GM19372 (cell line): ENCODE data around the gene SLC35E3.
A peak's percentile ranks its signal among the peaks of the same experiment; 100 is the strongest.
"Not testable (repeated sequence)": the region's sequence is repeated elsewhere in the genome, so short reads cannot be mapped to it uniquely, and the experiment has no call there.

Source experiments
- ATAC-seq: cut with Tn5 transposase; IDR thresholded peaks from one replicate; pipeline ENCODE4 v1.9.1; 2021; ENCODE audit warnings: mild to moderate bottlenecking, low read depth, moderate library complexity; ENCODE audit not compliant: unreplicated experiment

The SLC35E3 gene

GRCh38 chr12:68793436-68793835 is 47.5 kb downstream of the SLC35E3 start:
- ATAC-seq: no peak

- no peak for ATAC-seq
These were observed 48.1 kb downstream of the SLC35E3 start for GRCh38 chr12:68793975-68794652.

GRCh38 chr12:68794653-68795251 is 48.8 kb downstream of the SLC35E3 start:
- no peak for ATAC-seq

GRCh38 chr12:68796399-68796798 is 50.4 kb downstream of the SLC35E3 start:
- no peak for ATAC-seq

- ATAC-seq: no peak
These were observed 52.9 kb downstream of the SLC35E3 start for GRCh38 chr12:68798882-68799234.

GRCh38 chr12:68800294-68800693 is 54.3 kb downstream of the SLC35E3 start:
- ATAC-seq: no peak

GRCh38 chr12:68801124-68801523 is 55.1 kb downstream of the SLC35E3 start:
- ATAC-seq: not testable (repeated sequence)

GRCh38 chr12:68802372-68802745 is 56.4 kb downstream of the SLC35E3 start:
- not testable (repeated sequence) for ATAC-seq

GRCh38 chr12:68802911-68803651 is 57.1 kb downstream of the SLC35E3 start:
- not testable (repeated sequence) for ATAC-seq

- ATAC-seq: no peak
These were observed 58.1 kb downstream of the SLC35E3 start for GRCh38 chr12:68803948-68804656.

GRCh38 chr12:68804657-68805591 is 58.9 kb downstream of the SLC35E3 start:
- no peak for ATAC-seq

GRCh38 chr12:68805592-68806120 is 59.7 kb downstream of the SLC35E3 start:
- no peak for ATAC-seq

GRCh38 chr12:68806488-68807237 is 60.7 kb downstream of the SLC35E3 start:
- ATAC-seq: no peak

- ATAC-seq: not testable (repeated sequence)
These were observed 61.2 kb downstream of the SLC35E3 start for GRCh38 chr12:68807274-68807575.

- ATAC-seq: peak; percentile 61
These were observed 61.8 kb downstream of the SLC35E3 start, which contains the start of gene MDM2 for GRCh38 chr12:68807576-68808387. Gene MDM2, plus strand, starts transcription at chr12:68808177. Its CDS starts 301 bp downstream, at chr12:68808478.

- peak; percentile 48 for ATAC-seq
These were observed 62.6 kb downstream of the SLC35E3 start for GRCh38 chr12:68808388-68809189.

GRCh38 chr12:68809190-68810026 is 63.4 kb downstream of the SLC35E3 start:
- no peak for ATAC-seq
